GM20000 (cell line): ENCODE results near the gene ESF1.

ENCODE experiments used
- DNase-seq: peaks from one replicate; pipeline ENCODE4 v3.0.0; 2012; ENCODE audit warnings: low spot score
- CTCF ChIP-seq: IDR thresholded peaks from 2 replicates; pipeline ENCODE4 v1.5.1; 2012; ENCODE audit warnings: mild to moderate bottlenecking, control low read depth; ENCODE audit errors: extremely low read depth, missing control alignments

ESF1 gene

GRCh38 chr20:13665709-13666395 lies 118.9 kb downstream of the ESF1 start:
- DNase-seq, result no peak

More at GRCh38 chr20:13665709-13666395, 118.9 kb downstream of the ESF1 start:
- TF ChIP-seq CTCF, result no peak
